ENCODE results near the gene POLR3E.
"Not testable (repeated sequence)": the region's sequence is repeated elsewhere in the genome, so short reads cannot be mapped to it uniquely, and the experiment has no call there.

The POLR3E gene

GRCh38 chr16:22356930-22357634 lies 59.9 kb downstream of the POLR3E start:
- in situ Hi-C loops (cut with MboI; ENCODE audit: low sequenced_read_pairs), result no loop called here

GRCh38 chr16:22357635-22357971 lies 60.4 kb downstream of the POLR3E start:
- in situ Hi-C loops (cut with MboI; ENCODE audit: low sequenced_read_pairs), result no loop called here

DNA sequence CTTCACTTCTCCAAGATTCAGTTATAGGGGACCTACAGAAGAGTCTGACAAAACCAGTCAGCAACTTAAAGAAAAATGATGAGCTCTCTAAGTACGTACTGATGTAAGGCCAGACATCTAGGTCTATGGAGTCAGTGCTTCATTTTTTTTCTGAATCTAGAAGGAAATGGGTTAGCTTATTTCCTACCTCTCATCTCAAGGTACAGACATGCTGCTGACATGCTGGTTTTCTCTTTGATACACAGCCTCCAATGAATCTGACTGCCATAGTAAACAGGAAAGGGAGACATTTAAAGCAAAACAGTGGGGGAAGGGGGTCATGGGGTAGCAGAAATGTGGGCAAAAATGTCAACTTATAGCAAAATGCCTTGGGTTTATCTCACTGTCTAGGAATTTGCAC lies 60.8 kb downstream of the POLR3E start:
- in situ Hi-C loops (cut with MboI; ENCODE audit: low sequenced_read_pairs), result no loop called here

DNA sequence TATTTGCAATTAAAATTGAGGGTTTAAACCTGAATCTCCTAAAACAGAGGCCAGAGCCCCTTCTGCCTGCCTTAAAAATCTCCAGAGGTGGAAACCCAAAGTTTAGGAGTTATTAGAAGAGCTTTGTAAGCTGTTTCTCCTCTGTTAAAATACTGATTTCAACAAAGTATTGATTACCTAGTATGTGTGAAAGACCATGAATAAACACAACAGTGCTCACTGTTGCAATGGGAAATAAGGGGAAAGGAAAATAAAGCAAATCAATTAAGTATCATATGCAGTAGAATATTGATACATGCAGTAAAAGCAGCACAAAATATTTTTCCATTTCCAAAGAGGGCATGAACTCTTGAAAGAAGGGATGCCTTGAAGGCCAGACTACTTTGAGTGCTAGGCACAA lies 62.5 kb downstream of the POLR3E start:
- in situ Hi-C loops (cut with MboI; ENCODE audit: low sequenced_read_pairs), result no loop called here

- in situ Hi-C loops (cut with MboI; ENCODE audit: low sequenced_read_pairs), result no loop called here
Observed at GRCh38 chr16:22360963-22361659, 63.9 kb downstream of the POLR3E start.

- in situ Hi-C loops (cut with MboI; ENCODE audit: low sequenced_read_pairs), result no loop called here
Observed at GRCh38 chr16:22364241-22364640, 67.0 kb downstream of the POLR3E start.

GRCh38 chr16:22366371-22366770 lies 69.2 kb downstream of the POLR3E start:
- in situ Hi-C loops (cut with MboI; ENCODE audit: low sequenced_read_pairs), result no loop called here

DNA sequence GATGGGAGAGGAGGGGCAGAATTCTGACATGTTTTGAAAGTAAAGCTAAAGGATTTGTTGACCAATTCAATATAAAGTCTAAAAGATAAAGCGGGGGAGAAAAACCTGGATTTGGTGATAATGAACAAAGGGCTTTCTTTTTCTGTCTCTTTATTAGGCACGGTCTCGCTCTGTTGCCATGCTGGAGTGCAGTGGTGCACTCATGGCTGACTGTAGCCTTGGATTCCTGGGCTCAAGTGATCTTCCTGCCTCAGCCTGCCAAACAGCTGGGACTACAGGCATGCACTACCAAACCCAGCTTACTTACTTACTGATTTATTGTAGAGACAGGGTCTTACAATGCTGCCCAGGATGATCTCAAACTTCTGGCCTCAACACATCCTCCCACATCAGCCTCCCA lies 69.7 kb downstream of the POLR3E start:
- in situ Hi-C loops (cut with MboI; ENCODE audit: low sequenced_read_pairs), result no loop called here

DNA sequence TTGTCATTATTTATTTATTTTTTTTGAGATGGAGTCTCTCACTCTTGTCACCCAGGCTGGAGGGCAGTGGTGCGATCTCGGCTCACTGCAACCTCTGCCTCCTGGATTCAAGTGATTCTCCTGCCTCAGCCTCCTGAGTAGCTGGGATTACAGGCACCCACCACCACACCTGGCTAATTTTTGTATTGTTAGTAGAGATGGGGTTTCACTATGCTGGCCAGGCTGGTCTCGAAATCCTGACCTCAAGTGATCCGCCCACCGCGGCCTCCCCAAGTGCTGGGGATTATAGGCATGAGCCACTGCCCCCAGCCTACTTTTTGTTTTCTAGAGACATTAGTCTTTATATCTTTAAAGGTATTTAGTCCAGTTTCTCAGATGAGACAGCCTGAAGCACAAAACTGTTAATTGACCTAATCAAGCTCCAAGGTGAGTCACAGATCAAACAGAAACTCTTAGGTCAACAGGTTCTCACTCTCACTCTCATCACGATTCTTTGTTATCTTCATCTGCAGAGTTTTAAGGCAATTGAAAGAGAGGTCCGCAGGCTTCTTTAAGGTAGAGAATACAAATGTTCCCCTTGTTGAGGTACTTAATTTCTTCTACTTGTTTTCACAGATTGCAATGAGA lies 71.1 kb downstream of the POLR3E start:
- in situ Hi-C loops (cut with MboI; ENCODE audit: low sequenced_read_pairs), result not testable (repeated sequence)

GRCh38 chr16:22369221-22369811 lies 72.1 kb downstream of the POLR3E start:
- in situ Hi-C loops (cut with MboI; ENCODE audit: low sequenced_read_pairs), result no loop called here

DNA sequence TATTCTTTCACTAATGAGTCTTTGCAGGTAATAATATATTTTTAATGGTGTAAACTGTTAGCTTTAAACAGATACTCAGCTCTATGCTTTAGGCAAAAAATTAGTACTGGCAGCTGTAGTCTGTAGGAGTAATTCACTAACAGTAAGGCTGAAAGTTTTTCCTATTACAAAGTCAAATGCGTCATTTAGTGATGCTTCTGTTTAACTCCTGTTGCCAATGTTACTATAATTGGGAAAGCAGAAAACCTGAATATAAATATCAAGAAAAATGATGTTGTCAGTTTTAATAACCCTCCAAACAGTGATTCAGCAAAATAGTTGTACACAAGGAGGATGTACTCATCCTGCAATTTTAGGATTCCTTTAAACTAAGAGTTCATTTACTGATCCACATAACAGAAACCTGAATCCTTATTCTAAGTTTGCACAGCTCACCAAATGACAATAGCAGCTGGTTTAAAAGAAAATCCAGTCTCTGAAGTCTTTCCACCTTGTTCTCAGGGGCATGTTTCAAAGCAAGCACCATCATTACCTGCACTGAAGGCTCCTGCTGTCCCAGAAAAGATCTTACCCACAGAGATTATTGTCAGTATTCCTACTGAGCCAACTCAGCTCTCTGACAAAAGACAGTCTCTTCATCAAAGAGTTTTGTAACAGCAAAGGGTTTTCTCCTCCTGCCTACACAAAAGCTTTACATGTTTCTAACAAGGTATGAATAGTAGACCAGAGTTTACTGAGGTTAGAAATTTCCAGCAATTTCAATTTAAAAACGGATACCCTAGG lies 73.0 kb downstream of the POLR3E start:
- in situ Hi-C loops (cut with MboI; ENCODE audit: low sequenced_read_pairs), result no loop called here

DNA sequence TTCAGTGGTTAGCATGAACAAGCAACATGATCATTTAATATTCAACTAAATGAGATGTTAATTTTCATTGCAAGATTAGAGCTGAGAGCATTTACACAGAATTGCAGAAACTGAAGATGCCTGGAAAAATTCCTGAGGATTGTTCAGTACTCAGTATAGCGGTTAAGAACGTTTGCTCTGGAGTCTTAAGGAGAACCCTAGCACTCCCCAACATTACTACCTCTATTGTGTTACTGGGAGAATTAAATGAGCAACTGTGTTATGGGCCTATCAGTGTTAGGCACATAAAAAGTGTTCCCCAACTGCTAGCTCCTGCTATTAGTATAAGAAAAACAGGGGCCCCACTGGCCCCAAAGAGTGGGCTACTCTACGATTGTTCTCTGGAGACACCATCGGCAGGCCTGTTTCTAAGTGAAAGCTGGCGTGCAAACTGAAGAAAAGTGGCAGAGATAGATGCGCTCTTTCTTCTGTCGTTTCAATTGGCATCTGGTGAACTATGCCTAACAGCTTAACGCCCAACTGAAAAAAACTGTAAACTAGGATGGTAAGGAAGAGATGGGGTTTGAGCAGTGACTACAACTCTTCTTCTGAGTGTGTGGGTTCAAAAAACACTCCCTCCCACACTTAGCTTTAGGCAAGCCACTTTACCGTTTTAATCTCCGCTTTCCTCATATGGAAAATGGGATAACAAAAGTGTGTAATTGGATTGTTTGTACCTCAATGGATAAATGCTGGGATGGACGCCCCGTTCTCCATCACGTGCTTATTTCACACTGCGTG lies 75.9 kb downstream of the POLR3E start:
- in situ Hi-C loops (cut with MboI; ENCODE audit: low sequenced_read_pairs), result no loop called here

DNA sequence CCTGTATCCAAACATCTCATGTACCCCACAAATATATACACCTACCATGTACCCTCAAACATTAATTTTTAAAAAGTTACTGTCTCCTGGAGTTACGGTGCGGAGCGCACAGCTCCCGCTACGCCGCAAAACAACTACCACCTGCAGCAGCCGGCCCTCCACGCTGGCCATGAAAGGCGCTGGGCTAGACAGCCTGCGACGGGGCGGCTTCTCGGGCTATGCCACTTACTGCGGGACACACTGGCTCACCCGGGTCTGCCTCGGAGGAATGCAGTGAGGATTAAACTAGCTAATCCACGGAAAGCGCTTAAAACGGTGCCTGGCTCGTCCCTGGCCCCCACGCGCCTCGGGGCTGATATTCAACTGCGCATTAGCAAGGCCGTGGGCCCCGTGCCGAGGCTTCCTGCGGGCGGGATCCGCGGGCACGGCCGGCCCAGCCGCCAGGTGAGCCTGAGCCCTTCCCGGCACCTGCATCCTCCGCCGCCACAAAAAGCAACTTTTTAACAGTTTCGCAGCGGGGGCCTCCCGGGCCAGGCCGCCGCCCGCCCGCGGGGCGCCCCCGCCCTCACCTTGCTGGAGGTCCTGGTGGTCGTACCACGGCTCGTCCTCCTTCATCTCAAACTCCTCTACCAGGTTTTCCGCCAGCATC lies 76.6 kb downstream of the POLR3E start:
- in situ Hi-C loops (cut with MboI; ENCODE audit: low sequenced_read_pairs), result no loop called here

DNA sequence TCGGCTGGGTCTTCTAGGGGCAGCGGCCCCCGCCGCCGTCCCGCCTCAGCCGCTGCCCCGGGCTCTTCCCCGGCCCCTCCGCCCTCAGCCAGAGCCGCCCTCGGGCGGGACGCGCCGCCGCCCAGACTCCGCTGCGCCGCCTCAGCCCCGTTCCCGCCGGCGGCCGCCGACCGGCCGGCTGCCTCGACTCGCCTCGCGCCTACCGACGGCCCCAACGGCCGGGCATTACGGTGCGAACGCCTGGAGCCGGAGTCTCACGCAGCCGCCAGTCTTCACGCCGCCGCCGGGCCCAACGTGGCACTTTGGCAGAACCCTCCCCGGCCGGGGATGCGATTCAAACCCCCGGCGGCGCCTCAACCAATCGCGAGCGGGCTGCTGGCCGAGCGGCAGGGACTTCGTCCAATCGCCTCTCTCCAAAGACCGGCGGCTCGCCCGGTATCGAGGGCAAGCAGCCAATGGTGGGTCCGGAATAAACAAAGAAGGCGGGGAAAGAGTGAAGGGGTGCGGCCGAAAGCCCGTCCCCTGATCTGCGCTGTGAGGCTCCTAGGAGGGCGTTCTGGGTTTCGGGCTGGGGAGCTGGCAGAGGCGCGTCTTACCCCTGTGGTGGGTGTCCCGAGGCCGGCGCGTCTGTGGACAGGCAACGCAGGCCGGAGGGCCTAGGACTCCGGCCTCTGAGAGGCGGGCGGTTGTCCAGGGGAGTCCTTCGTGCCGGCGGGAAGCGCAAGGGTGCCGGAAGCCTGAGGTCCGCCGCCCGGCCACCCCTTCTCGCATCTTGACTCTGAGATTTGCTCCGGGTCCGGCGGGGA lies 77.3 kb downstream of the POLR3E start, which contains the start of gene CDR2:
CDR2 (minus strand) TSS at position 309 of the 806 bp plus-strand sequence. CDS start 310 bp downstream, outside the sequence.
- in situ Hi-C loops (cut with MboI; ENCODE audit: low sequenced_read_pairs), result no loop called here

DNA sequence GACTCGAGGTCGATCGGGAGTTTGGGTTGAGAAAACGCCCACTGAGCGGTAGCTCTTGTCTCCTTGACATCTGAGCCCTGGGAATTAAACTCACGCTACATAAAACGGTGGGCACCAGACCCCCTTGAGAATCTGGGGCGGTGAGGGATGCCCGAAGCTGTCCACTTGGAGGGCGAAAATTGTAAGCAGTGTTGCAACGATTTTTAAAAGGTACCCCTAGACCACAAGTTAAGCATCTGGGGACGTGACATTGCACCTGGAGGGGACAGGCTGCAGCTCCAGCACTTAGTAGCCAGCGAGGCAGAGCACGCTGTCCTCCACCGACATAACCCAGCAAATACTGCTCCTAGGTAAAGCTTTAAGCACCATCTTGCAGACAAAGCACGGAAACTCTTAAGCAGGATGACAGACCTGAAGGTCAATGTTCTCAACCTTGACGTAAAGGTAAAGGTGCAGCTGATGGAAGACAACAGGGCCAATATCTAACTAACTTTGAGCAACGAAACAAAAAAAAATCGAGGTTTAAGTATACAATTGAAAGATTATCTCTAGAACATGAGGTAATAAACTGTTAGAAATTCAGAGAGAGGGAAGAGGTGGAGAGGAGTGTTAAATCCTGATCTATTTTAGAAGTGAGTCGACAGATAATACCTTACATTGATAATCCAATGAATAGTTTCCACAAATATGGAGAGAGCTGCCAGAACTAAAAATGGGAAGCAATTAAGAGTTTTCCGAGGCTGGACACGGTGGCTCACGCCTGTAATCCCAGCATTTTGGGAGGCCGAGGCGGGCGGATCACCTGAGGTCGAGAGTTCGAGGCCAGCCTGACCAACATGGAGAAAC lies 78.1 kb downstream of the POLR3E start:
- in situ Hi-C loops (cut with MboI; ENCODE audit: low sequenced_read_pairs), result no loop called here

DNA sequence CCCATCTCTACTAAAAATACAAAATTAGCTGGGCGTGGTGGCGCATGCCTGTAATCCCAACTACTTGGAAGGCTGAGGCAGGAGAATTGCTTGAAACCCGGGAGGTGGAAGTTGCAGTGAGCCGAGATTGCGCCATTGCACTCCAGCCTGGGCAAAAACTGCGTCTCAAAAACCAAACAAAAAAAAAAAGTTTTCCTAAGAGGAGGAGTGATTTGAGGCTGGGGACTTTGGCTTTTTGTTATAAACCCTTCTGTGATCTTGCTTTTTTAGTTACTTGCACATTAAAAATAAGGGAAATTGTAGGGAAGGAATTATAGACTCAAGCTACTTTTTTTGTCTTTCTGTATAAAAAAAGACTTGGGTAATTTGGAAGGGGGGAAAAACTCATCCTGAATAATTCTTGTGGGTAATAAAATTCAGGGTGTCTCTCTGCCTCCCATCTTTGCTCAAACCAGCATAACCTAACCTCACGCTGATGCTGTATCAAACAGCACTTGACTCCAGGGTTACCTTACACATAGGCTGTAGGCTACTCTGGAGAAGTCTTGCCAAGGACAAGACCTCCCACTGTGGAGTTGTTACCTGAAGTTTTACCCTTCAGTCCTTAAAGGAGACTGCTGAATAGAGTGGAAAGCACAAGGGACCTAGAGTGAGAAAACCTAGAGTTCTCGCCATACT lies 78.9 kb downstream of the POLR3E start:
- in situ Hi-C loops (cut with MboI; ENCODE audit: low sequenced_read_pairs), result no loop called here

GRCh38 chr16:22379656-22380055 lies 82.4 kb downstream of the POLR3E start:
- in situ Hi-C loops (cut with MboI; ENCODE audit: low sequenced_read_pairs), result no loop called here

All from HL-60/S4 treated with phorbol 12-myristate 13-acetate at 8.2 ng/mL for 4 days and 3 days (cell line).